ENCODE data around the gene KDM3B. TPM values are rescaled to one million over a fixed set of nuclear protein-coding genes. Genes with fewer than 3 reads are reported as not detected.

KDM3B gene
- total and polyA plus RNA-seq, 2 experiments from 2014 or later: 25.8 to 86.6 TPM

GRCh38 chr5:138372653-138373052 is 20.2 kb downstream of the KDM3B start:
- H3K4me3 Mint-ChIP-seq: no peak overlapping the region
- peaks cover 58% of the 10 kb centered on the region for H3K79me2 ChIP-seq (replicated peaks; ENCODE audit: insufficient read depth)

More at GRCh38 chr5:138372653-138373052, 20.2 kb downstream of the KDM3B start:
- Histone ChIP-seq H3K36me3 (ENCODE audit: insufficient read depth) (peaks cover 25% of the 10 kb centered on the region; the same call in 1 of the 2 replicates), H3K4me2 (no peak overlapping the region), H3F3A (replicated peaks; ENCODE audit: low read depth) (no peaks in the 10 kb centered on the region), H2AFZ (no peak overlapping the region), H3K4me3 (no peak overlapping the region), H3K27me3 (ENCODE audit: insufficient read depth) (no peaks in the 10 kb centered on the region), H3K4me1 (ENCODE audit: insufficient read depth) (no peaks in the 10 kb centered on the region), H3K27ac (ENCODE audit: low read depth) (no peak overlapping the region), H4K20me1 (replicated peaks; ENCODE audit: insufficient read depth) (peaks cover 10% of the 10 kb centered on the region; the same call in 1 of the 2 replicates), H3K9me2 (ENCODE audit: insufficient read depth) (no peaks in the 10 kb centered on the region)
- Mint-ChIP-seq H3K27ac (no peak overlapping the region), H3K27me3 (ENCODE audit: insufficient read depth, low read depth, poor library complexity) (peaks cover 2% of the 10 kb centered on the region), H3K9me3 (no peaks in the 10 kb centered on the region), H3K36me3 (ENCODE audit: low read depth) (peaks cover 14% of the 10 kb centered on the region; the same call in 2 of the 3 replicates), H3K4me1 (no peaks in the 10 kb centered on the region; the same call in 2 of the 3 replicates)
- no peak for TF ChIP-seq ZNF114 (CRISPR knock-in tag; IDR thresholded peaks at IDR 0.05)
- TF ChIP-seq ZNF331 (CRISPR knock-in tag; IDR thresholded peaks at IDR 0.05; ENCODE audit: low read depth): no peak
- TF ChIP-seq NANOG (IDR thresholded peaks at IDR 0.05; ENCODE audit: borderline replicate concordance): no peak
- no peak for TF ChIP-seq STAT1 (IDR thresholded peaks at IDR 0.05; ENCODE audit: unreplicated experiment)
- TF ChIP-seq EZH2phosphoT487 (IDR thresholded peaks at IDR 0.05; ENCODE audit: unreplicated experiment): no peak
- TF ChIP-seq CREB1 (CRISPR knock-in tag; IDR thresholded peaks at IDR 0.05; ENCODE audit: low read depth): no peak
- TF ChIP-seq CTCF (conservative IDR thresholded peaks at IDR 0.05; ENCODE audit: low read depth in 2 of 2): no peak
- no peak for TF ChIP-seq ZNF462 (CRISPR knock-in tag; IDR thresholded peaks at IDR 0.05)
- TF ChIP-seq REST (IDR thresholded peaks at IDR 0.05; ENCODE audit: unreplicated experiment): no peak
- TF ChIP-seq JUNB (IDR thresholded peaks at IDR 0.05; ENCODE audit: unreplicated experiment): no peak
- TF ChIP-seq EZH2 (IDR thresholded peaks at IDR 0.05; ENCODE audit: low read depth, unreplicated experiment): no peak
- TF ChIP-seq ETS1 (IDR thresholded peaks at IDR 0.05): no peak
- TF ChIP-seq POLR2AphosphoS5 (IDR thresholded peaks at IDR 0.05; ENCODE audit: low read depth): no peak
- no peak for DNase-seq (ENCODE audit: low spot score)
- ATAC-seq: no peak

All from GM23338 (cell line).